ENCODE data around the gene FAR2.

Gene FAR2

DNA sequence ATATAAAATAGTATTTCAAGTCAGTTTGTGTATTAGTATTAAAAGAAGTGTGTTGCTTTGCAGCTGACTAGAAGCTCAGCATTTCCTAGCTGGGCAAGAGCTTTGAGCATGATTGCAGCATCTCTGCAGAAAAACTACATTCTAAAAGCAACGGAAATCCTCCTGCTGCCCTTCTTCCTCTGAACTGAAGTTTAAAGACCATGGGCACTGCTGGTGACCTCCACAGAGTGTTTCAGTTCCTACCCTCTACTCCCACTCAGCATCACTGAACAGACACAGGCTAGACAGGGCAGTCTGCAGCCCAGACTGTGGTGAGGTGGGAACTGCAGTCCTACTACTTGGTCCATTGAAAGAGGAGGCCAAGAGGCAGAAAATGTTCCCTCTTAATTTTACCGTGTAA is 59.0 kb downstream of the FAR2 start:
- Histone ChIP-seq H3K56ac (ENCODE audit: low read length) (no peak overlapping the region), H3K4me3 (ENCODE audit: low read length) (no peak overlapping the region), H2BK15ac (replicated peaks; ENCODE audit: low read depth) (no peak overlapping the region), H3K18ac (ENCODE audit: low read length) (no peak overlapping the region), H2BK120ac (ENCODE audit: low read depth, low read length) (no peak overlapping the region), H3K23ac (ENCODE audit: low read length) (no peak overlapping the region), H3K4me2 (ENCODE audit: low read length) (no peak overlapping the region), H3K27ac (ENCODE audit: low read depth, low read length) (no peak overlapping the region), H3K36me3 (ENCODE audit: control insufficient read depth, insufficient read depth, low read length) (no peaks in the 10 kb centered on the region), H3K79me2 (ENCODE audit: control insufficient read depth, insufficient read depth, low read length) (no peaks in the 10 kb centered on the region), H3K27me3 (ENCODE audit: insufficient read depth, low read length, poor library complexity) (no peaks in the 10 kb centered on the region), H3K4me1 (ENCODE audit: control insufficient read depth, low read depth, low read length) (no peaks in the 10 kb centered on the region), H3K4ac (ENCODE audit: low read depth, low read length) (no peak overlapping the region), H2AK5ac (ENCODE audit: low read length) (no peak overlapping the region), H4K5ac (ENCODE audit: low read length) (no peak overlapping the region), H3K9ac (ENCODE audit: low read length) (no peak overlapping the region), H2BK5ac (ENCODE audit: low read length) (no peak overlapping the region), H4K8ac (ENCODE audit: low read depth, low read length) (no peak overlapping the region), H3K79me1 (ENCODE audit: low read length) (no peaks in the 10 kb centered on the region)
- DNase-seq = no peak
- WGBS (ENCODE audit: extremely low coverage, insufficient coverage, low lambda C conversion rate) = no CpG with 5 or more reads among the region's 2 CpGs

GRCh38 chr12:29208936-29209701 is 60.0 kb downstream of the FAR2 start:
- H3K23ac ChIP-seq (ENCODE audit: low read length) = no peak overlapping the region
- H3K56ac ChIP-seq (ENCODE audit: low read length) = no peak overlapping the region
- H4K5ac ChIP-seq (ENCODE audit: low read length) = no peak overlapping the region
- H3K4me3 ChIP-seq (ENCODE audit: low read length) = no peak overlapping the region
- H3K9ac ChIP-seq (ENCODE audit: low read length) = no peak overlapping the region
- DNase-seq = no peak
- no peak overlapping the region for H4K8ac ChIP-seq (ENCODE audit: low read depth, low read length)
- H3K27me3 ChIP-seq (ENCODE audit: insufficient read depth, low read length, poor library complexity) = no peaks in the 10 kb centered on the region
- no peak overlapping the region for H3K4ac ChIP-seq (ENCODE audit: low read depth, low read length)
- H3K18ac ChIP-seq (ENCODE audit: low read length) = peak overlapping the region; percentile 51
- no peaks in the 10 kb centered on the region for H3K79me2 ChIP-seq (ENCODE audit: control insufficient read depth, insufficient read depth, low read length)
- no peak overlapping the region for H3K4me2 ChIP-seq (ENCODE audit: low read length)
- no peak overlapping the region for H2BK15ac ChIP-seq (replicated peaks; ENCODE audit: low read depth)
- no peaks in the 10 kb centered on the region for H3K4me1 ChIP-seq (ENCODE audit: control insufficient read depth, low read depth, low read length)
- no peak overlapping the region for H2AK5ac ChIP-seq (ENCODE audit: low read length)
- H2BK5ac ChIP-seq (ENCODE audit: low read length) = no peak overlapping the region
- no peak overlapping the region for H3K27ac ChIP-seq (ENCODE audit: low read depth, low read length)
- WGBS (ENCODE audit: extremely low coverage, insufficient coverage, low lambda C conversion rate) = no CpG with 5 or more reads among the region's 3 CpGs
- H3K79me1 ChIP-seq (ENCODE audit: low read length) = no peaks in the 10 kb centered on the region
- no peak overlapping the region for H2BK120ac ChIP-seq (ENCODE audit: low read depth, low read length)
- no peaks in the 10 kb centered on the region for H3K36me3 ChIP-seq (ENCODE audit: control insufficient read depth, insufficient read depth, low read length)

DNA sequence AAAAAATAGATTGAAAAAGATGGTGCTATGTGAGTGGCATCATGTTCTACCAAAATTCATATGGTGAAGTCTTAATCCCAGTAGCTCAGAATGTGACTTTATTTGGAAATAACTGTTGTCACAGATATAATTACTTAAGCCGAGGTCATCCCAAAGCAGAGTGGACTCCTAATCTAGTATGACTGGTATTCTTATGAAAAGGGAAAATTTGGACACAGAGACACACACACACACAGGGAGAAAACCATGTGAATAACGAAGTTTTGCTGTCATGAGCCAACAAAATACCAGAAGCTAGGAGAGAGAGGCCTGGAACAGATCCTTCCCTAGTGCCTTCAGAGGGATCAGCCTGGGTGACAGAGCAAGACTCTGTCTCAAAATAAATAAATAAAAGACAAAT is 62.6 kb downstream of the FAR2 start:
- WGBS (ENCODE audit: extremely low coverage, insufficient coverage, low lambda C conversion rate) = no CpG with 5 or more reads among the region's 2 CpGs
- no peak for DNase-seq

GRCh38 chr12:29212682-29213403 is 63.8 kb downstream of the FAR2 start:
- no peak overlapping the region for H2BK5ac ChIP-seq (ENCODE audit: low read length)

More for the DNA sequence above, 62.6 kb downstream of the FAR2 start:
- Histone ChIP-seq H3K36me3 (ENCODE audit: control insufficient read depth, insufficient read depth, low read length) (no peaks in the 10 kb centered on the region), H3K4me3 (ENCODE audit: low read length) (no peak overlapping the region), H3K79me1 (ENCODE audit: low read length) (no peaks in the 10 kb centered on the region), H2BK5ac (ENCODE audit: low read length) (no peak overlapping the region), H2BK120ac (ENCODE audit: low read depth, low read length) (no peak overlapping the region), H2BK15ac (replicated peaks; ENCODE audit: low read depth) (no peak overlapping the region), H4K8ac (ENCODE audit: low read depth, low read length) (no peak overlapping the region), H3K27ac (ENCODE audit: low read depth, low read length) (no peak overlapping the region), H3K4me1 (ENCODE audit: control insufficient read depth, low read depth, low read length) (no peaks in the 10 kb centered on the region), H3K4ac (ENCODE audit: low read depth, low read length) (no peak overlapping the region), H3K4me2 (ENCODE audit: low read length) (no peak overlapping the region), H3K18ac (ENCODE audit: low read length) (no peak overlapping the region), H3K56ac (ENCODE audit: low read length) (no peak overlapping the region), H3K79me2 (ENCODE audit: control insufficient read depth, insufficient read depth, low read length) (no peaks in the 10 kb centered on the region), H2AK5ac (ENCODE audit: low read length) (no peak overlapping the region), H3K9ac (ENCODE audit: low read length) (no peak overlapping the region), H3K23ac (ENCODE audit: low read length) (no peak overlapping the region), H3K27me3 (ENCODE audit: insufficient read depth, low read length, poor library complexity) (no peaks in the 10 kb centered on the region), H4K5ac (ENCODE audit: low read length) (no peak overlapping the region)

DNA sequence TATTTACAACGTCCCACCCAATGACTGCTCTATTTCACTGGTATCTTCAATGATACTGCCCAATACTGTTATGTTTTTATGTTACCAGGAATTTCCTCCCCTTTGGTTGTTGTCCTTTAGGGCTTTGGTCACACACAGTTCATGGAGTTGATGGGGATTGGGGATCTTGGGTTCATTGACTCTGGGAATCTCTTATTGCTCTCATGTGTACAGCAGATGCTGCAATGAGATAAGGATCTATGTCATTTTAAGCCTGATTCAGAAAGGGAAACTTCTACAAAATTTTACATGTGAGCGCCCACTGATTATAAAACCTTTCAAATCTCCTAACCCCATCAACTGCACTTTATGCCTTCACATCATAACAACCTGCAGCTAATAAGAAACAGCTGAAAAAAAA is 67.2 kb downstream of the FAR2 start:
- DNase-seq = no peak
- no peak overlapping the region for H3K4me3 ChIP-seq (ENCODE audit: low read length)

More at GRCh38 chr12:29212682-29213403, 63.8 kb downstream of the FAR2 start:
- Histone ChIP-seq H3K4me2 (ENCODE audit: low read length) (no peak overlapping the region), H3K4me1 (ENCODE audit: control insufficient read depth, low read depth, low read length) (no peaks in the 10 kb centered on the region), H3K56ac (ENCODE audit: low read length) (no peak overlapping the region), H3K18ac (ENCODE audit: low read length) (no peak overlapping the region), H3K4me3 (ENCODE audit: low read length) (no peak overlapping the region), H4K8ac (ENCODE audit: low read depth, low read length) (no peak overlapping the region), H3K9ac (ENCODE audit: low read length) (no peak overlapping the region), H3K27me3 (ENCODE audit: insufficient read depth, low read length, poor library complexity) (no peaks in the 10 kb centered on the region), H2BK120ac (ENCODE audit: low read depth, low read length) (no peak overlapping the region), H3K27ac (ENCODE audit: low read depth, low read length) (no peak overlapping the region), H3K4ac (ENCODE audit: low read depth, low read length) (no peak overlapping the region), H4K5ac (ENCODE audit: low read length) (no peak overlapping the region), H3K23ac (ENCODE audit: low read length) (no peak overlapping the region), H3K79me1 (ENCODE audit: low read length) (no peaks in the 10 kb centered on the region), H3K79me2 (ENCODE audit: control insufficient read depth, insufficient read depth, low read length) (no peaks in the 10 kb centered on the region), H2AK5ac (ENCODE audit: low read length) (no peak overlapping the region), H3K36me3 (ENCODE audit: control insufficient read depth, insufficient read depth, low read length) (no peaks in the 10 kb centered on the region), H2BK15ac (replicated peaks; ENCODE audit: low read depth) (no peak overlapping the region)
- 100% methylated on average over 1 of the region's 4 CpGs for WGBS (ENCODE audit: extremely low coverage, insufficient coverage, low lambda C conversion rate)
- no peak for DNase-seq

More for the DNA sequence above, 67.2 kb downstream of the FAR2 start:
- Histone ChIP-seq H2BK120ac (ENCODE audit: low read depth, low read length) (no peak overlapping the region), H4K5ac (ENCODE audit: low read length) (no peak overlapping the region), H3K56ac (ENCODE audit: low read length) (no peak overlapping the region), H3K27me3 (ENCODE audit: insufficient read depth, low read length, poor library complexity) (no peaks in the 10 kb centered on the region), H3K79me2 (ENCODE audit: control insufficient read depth, insufficient read depth, low read length) (no peaks in the 10 kb centered on the region), H3K27ac (ENCODE audit: low read depth, low read length) (no peak overlapping the region), H2AK5ac (ENCODE audit: low read length) (no peak overlapping the region), H3K23ac (ENCODE audit: low read length) (no peak overlapping the region), H3K4me2 (ENCODE audit: low read length) (no peak overlapping the region), H3K4me1 (ENCODE audit: control insufficient read depth, low read depth, low read length) (no peaks in the 10 kb centered on the region), H3K9ac (ENCODE audit: low read length) (no peak overlapping the region), H2BK5ac (ENCODE audit: low read length) (no peak overlapping the region), H3K36me3 (ENCODE audit: control insufficient read depth, insufficient read depth, low read length) (no peaks in the 10 kb centered on the region), H4K8ac (ENCODE audit: low read depth, low read length) (no peak overlapping the region), H2BK15ac (replicated peaks; ENCODE audit: low read depth) (peak overlapping the region; percentile 19), H3K4ac (ENCODE audit: low read depth, low read length) (no peak overlapping the region), H3K18ac (ENCODE audit: low read length) (peak overlapping the region; percentile 30), H3K79me1 (ENCODE audit: low read length) (no peaks in the 10 kb centered on the region)
- no CpG with 5 or more reads among the region's 2 CpGs for WGBS (ENCODE audit: extremely low coverage, insufficient coverage, low lambda C conversion rate)
